GM13976 (cell line): ENCODE measurements around the gene CUX1.

Experiments used
- DNase-seq: peaks from one replicate; pipeline ENCODE4 v3.0.0; 2012; ENCODE audit warnings: low spot score
- CTCF ChIP-seq: IDR thresholded peaks from 2 replicates; pipeline ENCODE4 v1.5.1; 2012; ENCODE audit warnings: borderline replicate concordance, mild to moderate bottlenecking; ENCODE audit not compliant: insufficient read depth; ENCODE audit errors: extremely low read depth, missing control alignments, control extremely low read depth
- in situ Hi-C: fragments of 300-500 bp; cut with MboI; formaldehyde crosslinking; loops from one replicate; pipeline ENCODE4 v1.12.0; 2022; ENCODE audit warnings: low sequenced_read_pairs, mixed read lengths, inconsistent platforms; ENCODE audit not compliant: unreplicated experiment

Gene CUX1

GRCh38 chr7:101899616-101900015, 82.2 kb downstream of the CUX1 start:
- no peak for TF ChIP-seq CTCF
- no peak for DNase-seq
- in situ Hi-C loops, result no loop called here

DNA sequence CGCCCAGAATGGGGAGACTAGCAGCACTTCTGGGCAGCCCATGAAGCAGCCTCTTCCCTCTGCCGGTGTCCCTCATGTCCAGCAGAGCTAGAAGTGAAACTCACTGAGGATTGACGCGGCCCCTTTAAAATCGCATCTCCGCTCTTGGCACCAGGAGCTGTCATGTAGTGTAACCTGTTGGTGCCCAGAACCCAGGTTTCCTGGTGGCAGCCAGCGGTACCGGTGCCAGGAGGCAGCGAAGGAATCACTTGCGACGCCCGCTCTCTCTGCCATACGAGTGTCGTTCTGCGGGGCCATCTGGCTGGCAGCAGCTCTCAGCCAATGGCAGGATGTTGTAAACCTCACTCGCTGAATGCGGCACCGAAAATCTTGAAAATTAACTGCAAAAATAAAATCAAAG, 82.7 kb downstream of the CUX1 start:
- no peak for DNase-seq
- in situ Hi-C loops, result no loop called here
- TF ChIP-seq CTCF, result no peak

DNA sequence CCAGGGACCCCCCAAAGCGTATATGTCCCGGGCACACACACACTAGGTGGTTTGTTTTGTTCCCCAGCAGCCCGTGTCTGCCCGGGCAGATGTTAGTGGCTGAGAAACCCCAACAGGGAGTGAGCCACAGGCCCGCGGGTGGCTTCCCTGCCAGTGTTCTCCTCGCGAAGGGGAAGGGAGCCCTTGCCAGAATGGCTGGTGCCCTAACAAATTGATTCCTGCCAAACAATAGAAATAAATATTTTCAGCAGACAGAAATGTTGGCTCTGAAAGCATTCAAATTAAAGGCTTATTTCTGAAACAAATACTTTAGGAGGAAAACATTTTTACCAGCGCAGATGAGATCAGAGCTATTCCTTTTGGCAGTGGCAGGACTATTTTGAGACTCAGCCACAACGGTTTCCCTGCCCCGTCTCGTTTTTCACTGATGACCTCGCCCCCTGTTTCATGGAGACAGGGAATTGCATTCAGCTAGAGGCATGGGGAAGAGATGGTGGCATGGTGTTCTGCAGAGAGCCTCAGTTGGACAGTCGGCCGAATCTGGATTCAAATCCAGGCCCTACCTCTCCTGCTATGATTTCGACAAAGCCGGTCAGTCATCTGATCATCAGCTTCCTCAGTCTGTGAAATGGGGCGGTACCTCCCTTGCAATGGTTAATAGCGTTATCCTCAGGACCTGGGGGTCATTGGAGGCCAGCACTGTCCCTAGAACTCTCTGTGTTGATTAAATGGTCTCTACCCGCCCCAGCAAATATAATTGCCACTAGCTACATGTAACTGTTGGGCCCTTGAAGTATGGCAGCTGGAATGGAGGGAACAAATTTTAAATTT, 84.5 kb downstream of the CUX1 start:
- in situ Hi-C loops, result no loop called here
- no peak for TF ChIP-seq CTCF
- no peak for DNase-seq

DNA sequence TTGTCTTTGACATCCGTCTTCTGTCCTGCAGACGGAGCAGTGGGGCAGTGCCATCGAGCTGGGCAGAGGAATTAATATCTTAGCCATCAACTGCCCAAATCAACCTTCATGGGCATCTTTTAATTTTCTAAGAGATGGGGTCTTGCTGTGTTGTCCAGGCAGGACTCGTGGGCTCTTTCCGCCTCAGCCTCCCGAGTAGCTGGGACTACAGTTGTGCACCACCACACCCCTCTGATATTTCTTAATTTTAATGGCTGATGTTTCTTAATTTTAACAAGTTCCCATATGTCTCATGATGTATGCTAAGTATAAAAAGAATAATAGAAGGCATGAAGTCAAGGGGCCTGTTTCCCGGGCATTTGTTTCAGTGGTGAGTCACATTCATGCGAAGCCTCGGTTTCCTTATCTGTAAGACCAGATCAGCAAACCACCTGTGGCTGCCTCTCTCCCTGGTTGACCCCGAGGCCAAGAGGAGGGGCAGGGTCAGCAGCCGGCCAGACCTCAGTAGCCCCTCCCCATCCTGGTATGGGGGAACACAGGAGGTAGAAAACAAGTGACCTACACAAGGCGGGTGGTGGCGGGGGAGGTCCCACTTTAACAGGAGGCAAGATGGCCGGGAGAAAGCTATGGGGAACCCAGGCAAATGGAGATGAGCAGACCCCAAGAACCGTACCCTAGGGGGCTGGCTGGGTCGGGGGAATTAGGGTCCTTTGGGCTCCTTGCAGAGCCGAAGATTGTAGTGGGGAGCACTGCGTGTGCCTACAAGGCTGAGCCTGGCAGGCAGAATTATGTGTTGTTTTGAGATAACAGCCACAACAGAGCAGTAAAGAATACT, 85.5 kb downstream of the CUX1 start:
- TF ChIP-seq CTCF, result no peak
- no peak for DNase-seq
- in situ Hi-C loops, result no loop called here

DNA sequence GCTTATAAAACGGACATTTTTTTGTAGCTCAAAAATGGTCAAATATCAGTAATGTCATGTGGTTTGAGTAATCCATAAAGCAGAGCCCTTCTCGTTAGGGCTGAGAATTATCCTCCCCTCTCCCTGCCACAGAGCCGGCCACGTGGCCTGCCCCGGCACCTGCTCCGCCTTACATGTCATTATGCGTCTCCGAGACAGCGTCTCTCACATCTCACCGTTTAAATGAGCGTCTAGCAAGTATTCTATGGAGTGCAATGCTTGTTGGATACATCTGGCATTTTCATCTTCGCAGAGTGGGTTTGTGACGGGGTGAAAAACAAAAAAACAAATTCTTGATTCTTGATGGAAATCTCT, 86.1 kb downstream of the CUX1 start:
- in situ Hi-C loops, result no loop called here
- no peak for TF ChIP-seq CTCF

GRCh38 chr7:101904019-101904418, 86.6 kb downstream of the CUX1 start:
- in situ Hi-C loops, result no loop called here
- no peak for TF ChIP-seq CTCF
- DNase-seq, result no peak

More for the DNA sequence above, 86.1 kb downstream of the CUX1 start:
- DNase-seq, result no peak
